Measurements from ENCODE around the gene ACTRT3.
A peak's percentile ranks its signal among the peaks of the same experiment; 100 is the strongest.

DNA sequence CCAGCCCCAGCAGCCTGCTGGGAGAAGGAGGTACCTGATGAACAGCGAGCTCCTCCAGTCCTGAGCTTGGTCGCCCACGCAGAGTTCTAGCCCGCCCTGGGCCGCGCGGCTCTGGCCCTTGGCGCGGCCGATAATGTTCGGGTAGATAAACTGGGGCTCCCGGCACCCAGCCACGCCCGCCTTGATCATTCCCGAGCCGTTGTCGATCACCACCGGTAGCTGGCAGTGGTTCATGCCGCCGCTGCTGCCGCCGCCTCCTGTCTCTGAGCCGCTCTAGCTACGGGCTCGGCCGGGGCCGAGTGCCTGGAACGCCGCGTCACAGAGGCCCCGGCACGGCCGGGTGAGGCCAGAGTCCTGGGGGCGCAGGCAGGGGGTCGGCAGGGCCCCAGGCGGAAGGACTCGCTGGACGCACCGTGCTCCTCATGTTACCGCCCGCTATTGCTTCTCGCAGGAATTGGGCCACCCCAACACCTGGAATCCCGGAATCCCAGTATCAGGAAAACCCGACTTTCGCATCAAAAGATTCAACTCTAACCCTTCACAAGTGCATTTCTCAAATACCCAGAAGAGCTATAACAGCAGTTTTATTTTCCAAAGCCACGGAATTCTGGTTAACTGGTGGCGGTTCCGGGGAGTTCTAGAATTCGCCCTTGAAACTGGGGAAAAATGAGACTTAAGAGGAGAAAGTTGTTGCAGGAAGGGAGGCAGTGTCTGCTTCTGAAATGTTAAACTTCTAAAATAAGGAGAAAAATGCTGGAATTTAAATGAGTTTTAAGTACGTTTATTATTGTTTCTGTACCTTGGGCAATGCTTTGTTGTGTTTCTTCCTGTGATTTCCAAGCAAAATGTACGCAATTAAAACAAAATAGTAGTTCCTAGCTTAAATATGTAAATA is at the start of gene ACTRT3:
- TF ChIP-seq CTCF (IDR thresholded peaks at IDR 0.05) (no peak), POLR2A (IDR thresholded peaks at IDR 0.05) (no peak), POLR2AphosphoS5 (IDR thresholded peaks at IDR 0.05; ENCODE audit: insufficient read depth in 1 of 2, low read depth in 1 of 2) (peak in 1 of 2 donors; percentile 64)
